ENCODE results near the gene IYD.

DNA sequence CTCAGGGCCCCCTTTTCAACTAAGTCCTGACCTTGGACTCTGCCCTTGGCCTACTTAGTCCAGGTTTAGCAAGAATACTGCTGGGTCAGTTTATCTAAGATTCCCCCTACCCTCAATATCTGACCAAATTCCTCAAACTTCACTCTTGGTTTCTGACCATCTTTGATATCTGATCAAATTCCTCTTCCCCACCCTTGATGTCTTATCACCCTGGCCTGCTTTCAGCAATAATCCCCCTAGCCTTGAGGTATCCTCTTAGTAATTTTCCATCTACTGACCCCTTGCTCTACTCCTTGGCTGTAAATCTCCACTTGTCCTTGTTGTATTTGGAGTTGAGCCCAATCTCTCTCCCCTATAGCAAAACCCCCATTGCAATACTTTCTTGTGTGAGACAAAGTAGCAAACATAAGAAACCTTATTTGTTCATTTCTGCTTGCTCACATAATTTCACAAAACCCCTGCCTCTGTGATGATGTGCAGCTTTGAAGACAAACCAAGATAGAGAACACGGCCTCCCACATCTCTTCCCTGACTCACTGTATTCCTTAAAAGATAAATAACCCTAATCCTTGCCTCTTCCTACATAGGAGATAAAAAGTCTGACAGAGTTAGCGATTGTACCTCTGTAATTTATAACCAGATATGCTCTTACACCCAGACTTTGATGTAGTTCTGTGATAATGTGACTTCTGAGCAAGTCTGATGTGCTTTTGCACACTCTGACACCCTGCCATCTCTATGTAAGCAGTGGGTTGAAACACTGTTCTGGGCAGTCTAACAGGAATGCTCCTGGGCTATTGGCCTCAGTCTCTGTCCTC is 13.8 kb upstream of the IYD start:
- TF ChIP-seq FOXA1 (IDR thresholded peaks at IDR 0.05) (no peak), NFRKB (IDR thresholded peaks at IDR 0.05) (no peak), SUZ12 (IDR thresholded peaks at IDR 0.05) (no peak), FOXM1 (IDR thresholded peaks at IDR 0.05; ENCODE audit: borderline replicate concordance) (no peak)

All from HEK293T (cell line).